Activated CD8-positive, alpha-beta T cell treated with anti-CD3 and anti-CD28 coated beads for 36 hours (primary cell): Measurements from ENCODE around the gene CXCL1. TPM values are rescaled to one million over a fixed set of nuclear protein-coding genes. Genes with fewer than 3 reads are reported as not detected.

Experiments
- ATAC-seq: fragments of 200-7000 bp; cut with Tn5 transposase; one replicate; pipeline ENCODE4 v1.10.0; 2021; ENCODE audit warnings: mild to moderate bottlenecking, moderate library complexity
- CTCF ChIA-PET: fragments of 350-600 bp; sonication (Branson Sonifier 250); formaldehyde crosslinking; loops from one replicate; lab custom pipeline; 2021; ENCODE audit warnings: antibody characterized with exemption; lab: Charles Lee
- POLR2A ChIA-PET: fragments of 350-600 bp; sonication (Branson Sonifier 250); formaldehyde crosslinking; loops from one replicate; lab custom pipeline; 2021; ENCODE audit warnings: antibody characterized with exemption; lab: Charles Lee
- DNase-seq: peaks from one replicate; pipeline ENCODE4 v3.0.0-alpha.2; 2020
- H3K27ac Mint-ChIP-seq: one replicate; pipeline ENCODE4 v1.8.0; 2021; ENCODE audit warnings: mild to moderate bottlenecking, mixed read lengths
- H3K27me3 Mint-ChIP-seq: one replicate; pipeline ENCODE4 v1.8.0; 2021; ENCODE audit warnings: mixed read lengths
- H3K36me3 Mint-ChIP-seq: one replicate; pipeline ENCODE4 v1.8.0; 2021; ENCODE audit warnings: low read depth, mixed read lengths
- H3K4me1 Mint-ChIP-seq: one replicate; pipeline ENCODE4 v1.8.0; 2021; ENCODE audit warnings: low read depth, mixed read lengths
- H3K4me3 Mint-ChIP-seq: one replicate; pipeline ENCODE4 v1.8.0; 2021; ENCODE audit warnings: mild to moderate bottlenecking, moderate library complexity, mixed read lengths
- H3K9me3 Mint-ChIP-seq: one replicate; pipeline ENCODE4 v1.8.0; 2021; ENCODE audit warnings: mixed read lengths
- intact Hi-C: fragments of 100-400 bp; cut with micrococcal nuclease; formaldehyde crosslinking; loops from one replicate; pipeline ENCODE4 v1.10.0; 2022
- total RNA-seq, 2 experiments: library from RNA; stranded (reverse); gene quantifications; one replicate each; pipeline ENCODE4 v1.2.3, GENCODE V29; 2021
- TF ChIP-seq, protein P1 (sequence below): fragments of 200-600 bp; IDR thresholded peaks from one replicate; pipeline ENCODE4 v1.8.0; 2022; ENCODE audit warnings: antibody characterized with exemption, mild to moderate bottlenecking

Gene CXCL1
- total RNA-seq, 2 experiments from 2014 or later, result not detected

DNA sequence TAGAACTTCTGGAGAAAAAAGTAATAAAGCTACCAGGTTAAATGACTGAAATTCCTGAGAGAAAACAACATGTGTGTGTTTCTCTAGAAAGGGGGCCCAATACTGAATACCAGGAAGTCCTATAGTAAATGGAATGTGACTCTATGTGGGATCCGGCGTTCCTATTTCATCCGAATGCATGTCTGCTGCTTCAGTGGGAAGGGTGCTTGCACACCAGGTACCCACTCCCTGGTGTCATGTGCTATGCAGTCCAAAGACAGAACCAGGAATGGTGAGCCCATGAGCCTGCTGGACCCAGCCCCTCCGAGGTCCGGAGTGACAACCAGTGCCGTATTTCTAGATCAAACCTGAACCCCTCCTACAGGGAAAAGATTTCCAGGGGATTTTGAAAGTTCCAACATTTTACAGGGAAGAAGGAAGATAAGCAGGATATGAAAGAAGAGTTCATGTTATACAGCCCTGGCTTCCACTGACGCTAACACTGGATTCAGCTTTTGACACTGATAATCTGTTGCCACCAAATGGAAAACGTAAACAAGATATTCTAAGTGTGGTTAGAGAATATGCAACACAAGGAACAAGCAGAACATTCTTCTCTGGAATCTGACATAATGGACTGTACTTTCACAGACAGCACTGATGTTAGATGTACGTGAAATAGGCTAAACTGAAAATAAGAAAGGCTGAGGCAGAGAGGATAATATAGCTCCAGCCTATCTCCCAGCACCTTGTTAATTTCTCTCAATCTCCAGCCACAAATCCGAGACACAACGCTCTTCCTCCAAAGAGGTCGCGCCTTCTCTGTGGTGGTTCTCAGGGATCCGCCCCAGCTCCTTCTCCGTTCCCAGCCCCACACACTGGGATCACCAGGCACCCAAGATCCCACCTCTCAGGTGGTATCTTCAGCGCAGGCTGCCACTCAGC lies 725 bp upstream of the CXCL1 start:
- Mint-ChIP-seq H3K4me3 (no peak overlapping the region), H3K27me3 (peaks cover 26% of the 10 kb centered on the region), H3K9me3 (no peaks in the 10 kb centered on the region), H3K4me1 (peaks cover 4% of the 10 kb centered on the region), H3K36me3 (no peaks in the 10 kb centered on the region), H3K27ac (no peak overlapping the region)
- CTCF ChIA-PET, result interaction anchor here (0.6 kb wide), 1 partner anchor 13 kb away, joined by 3 read pairs; no protein-coding TSS in a partner anchor
- intact Hi-C loops, result no loop called here
- DNase-seq (no peak), ATAC-seq (no peak)
- TF ChIP-seq, protein P1, sequence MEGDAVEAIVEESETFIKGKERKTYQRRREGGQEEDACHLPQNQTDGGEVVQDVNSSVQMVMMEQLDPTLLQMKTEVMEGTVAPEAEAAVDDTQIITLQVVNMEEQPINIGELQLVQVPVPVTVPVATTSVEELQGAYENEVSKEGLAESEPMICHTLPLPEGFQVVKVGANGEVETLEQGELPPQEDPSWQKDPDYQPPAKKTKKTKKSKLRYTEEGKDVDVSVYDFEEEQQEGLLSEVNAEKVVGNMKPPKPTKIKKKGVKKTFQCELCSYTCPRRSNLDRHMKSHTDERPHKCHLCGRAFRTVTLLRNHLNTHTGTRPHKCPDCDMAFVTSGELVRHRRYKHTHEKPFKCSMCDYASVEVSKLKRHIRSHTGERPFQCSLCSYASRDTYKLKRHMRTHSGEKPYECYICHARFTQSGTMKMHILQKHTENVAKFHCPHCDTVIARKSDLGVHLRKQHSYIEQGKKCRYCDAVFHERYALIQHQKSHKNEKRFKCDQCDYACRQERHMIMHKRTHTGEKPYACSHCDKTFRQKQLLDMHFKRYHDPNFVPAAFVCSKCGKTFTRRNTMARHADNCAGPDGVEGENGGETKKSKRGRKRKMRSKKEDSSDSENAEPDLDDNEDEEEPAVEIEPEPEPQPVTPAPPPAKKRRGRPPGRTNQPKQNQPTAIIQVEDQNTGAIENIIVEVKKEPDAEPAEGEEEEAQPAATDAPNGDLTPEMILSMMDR, result no peak
- POLR2A ChIA-PET, result no interaction called here

DNA sequence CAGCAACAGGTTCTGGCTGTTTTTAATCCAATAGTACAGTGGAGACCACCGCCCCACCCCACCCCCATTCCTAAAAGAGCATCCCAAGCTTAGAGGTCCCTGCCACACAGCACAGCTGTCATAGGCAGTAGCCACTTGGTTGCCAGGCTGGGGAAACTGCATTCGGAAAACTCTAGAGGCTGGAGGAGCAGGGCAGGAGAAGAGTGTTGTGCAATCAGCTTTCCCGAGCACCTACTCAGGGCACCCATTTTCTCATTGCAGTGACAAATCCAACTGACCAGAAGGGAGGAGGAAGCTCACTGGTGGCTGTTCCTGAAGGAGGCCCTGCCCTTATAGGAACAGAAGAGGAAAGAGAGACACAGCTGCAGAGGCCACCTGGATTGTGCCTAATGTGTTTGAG lies 1.1 kb downstream of the CXCL1 start:
- no peaks in the 10 kb centered on the region for H3K36me3 Mint-ChIP-seq
- H3K27ac Mint-ChIP-seq, result no peak overlapping the region
- peaks cover 25% of the 10 kb centered on the region for H3K27me3 Mint-ChIP-seq
- ChIA-PET POLR2A (no interaction called here), CTCF (no interaction called here)
- no peak overlapping the region for H3K4me3 Mint-ChIP-seq
- no peak for DNase-seq
- TF ChIP-seq, protein P1, result no peak
- no peak for ATAC-seq
- no peaks in the 10 kb centered on the region for H3K9me3 Mint-ChIP-seq
- intact Hi-C loops, result no loop called here
- peaks cover 4% of the 10 kb centered on the region for H3K4me1 Mint-ChIP-seq

DNA sequence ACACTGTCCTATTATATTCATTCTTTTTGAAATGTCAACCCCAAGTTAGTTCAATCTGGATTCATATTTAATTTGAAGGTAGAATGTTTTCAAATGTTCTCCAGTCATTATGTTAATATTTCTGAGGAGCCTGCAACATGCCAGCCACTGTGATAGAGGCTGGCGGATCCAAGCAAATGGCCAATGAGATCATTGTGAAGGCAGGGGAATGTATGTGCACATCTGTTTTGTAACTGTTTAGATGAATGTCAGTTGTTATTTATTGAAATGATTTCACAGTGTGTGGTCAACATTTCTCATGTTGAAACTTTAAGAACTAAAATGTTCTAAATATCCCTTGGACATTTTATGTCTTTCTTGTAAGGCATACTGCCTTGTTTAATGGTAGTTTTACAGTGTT lies 1.6 kb downstream of the CXCL1 start:
- Mint-ChIP-seq H3K36me3 (no peaks in the 10 kb centered on the region), H3K27ac (no peak overlapping the region), H3K4me1 (peaks cover 4% of the 10 kb centered on the region), H3K9me3 (no peaks in the 10 kb centered on the region), H3K27me3 (peaks cover 25% of the 10 kb centered on the region), H3K4me3 (no peak overlapping the region)
- DNase-seq (no peak), ATAC-seq (no peak)
- TF ChIP-seq, protein P1, result no peak
- ChIA-PET POLR2A (no interaction called here), CTCF (no interaction called here)
- intact Hi-C loops, result no loop called here

DNA sequence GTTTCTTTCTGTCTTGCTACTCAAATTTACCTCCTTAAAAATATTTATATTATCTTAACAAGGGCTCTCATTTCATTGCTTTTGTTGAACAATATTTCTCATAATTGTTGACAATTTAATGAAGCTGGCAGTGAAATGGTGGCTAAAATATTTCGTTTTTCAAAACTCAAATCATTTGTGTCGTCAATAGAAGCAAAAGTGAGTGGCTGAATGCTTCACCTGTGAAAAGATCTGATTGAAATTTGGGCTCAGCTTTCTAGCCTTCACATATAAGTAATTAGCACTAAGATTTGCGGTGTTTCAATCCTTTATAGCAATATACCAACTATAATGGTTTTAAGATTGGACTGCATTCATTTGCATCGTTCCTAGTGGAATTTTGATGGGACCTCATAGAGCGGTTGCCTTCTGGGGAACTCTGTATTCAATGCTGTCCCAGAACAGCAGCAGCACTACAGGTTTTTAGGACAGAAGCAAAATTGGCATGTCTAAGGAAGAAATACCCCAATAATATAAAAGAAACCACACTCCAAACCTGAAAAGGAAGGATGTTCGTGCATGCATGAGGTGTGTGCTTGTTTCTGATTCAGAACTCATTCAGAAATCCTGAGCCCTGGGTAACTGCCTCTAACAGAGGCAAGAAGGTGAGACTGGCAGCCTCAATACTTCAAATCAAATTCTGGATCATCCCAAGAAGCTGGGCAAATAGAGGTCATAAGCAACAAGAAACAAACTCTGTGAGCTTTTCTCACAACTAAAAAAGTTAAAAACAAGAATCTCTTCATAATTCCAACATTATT lies 2.5 kb downstream of the CXCL1 start:
- TF ChIP-seq, protein P1, result no peak
- ATAC-seq, result no peak
- CTCF ChIA-PET, result interaction anchor here (1.3 kb wide), 1 partner anchor 263 kb away, joined by 3 read pairs; no protein-coding TSS in a partner anchor
- Mint-ChIP-seq H3K4me3 (no peak overlapping the region), H3K27ac (no peak overlapping the region), H3K27me3 (peaks cover 25% of the 10 kb centered on the region), H3K9me3 (no peaks in the 10 kb centered on the region), H3K36me3 (no peaks in the 10 kb centered on the region), H3K4me1 (peaks cover 4% of the 10 kb centered on the region)
- DNase-seq, result no peak
- POLR2A ChIA-PET, result no interaction called here
- intact Hi-C loops, result no loop called here
